ENCODE measurements around the gene LRRFIP1. TPM values are rescaled to one million over a fixed set of nuclear protein-coding genes. Genes with fewer than 3 reads are reported as not detected.

Gene LRRFIP1
- total and polyA plus RNA-seq, 9 of the 15 experiments (the other 6 are each of a cell fraction or from before 2014, with no cell fraction given), result 13.1 to 45.2 (median 31.3) TPM

DNA sequence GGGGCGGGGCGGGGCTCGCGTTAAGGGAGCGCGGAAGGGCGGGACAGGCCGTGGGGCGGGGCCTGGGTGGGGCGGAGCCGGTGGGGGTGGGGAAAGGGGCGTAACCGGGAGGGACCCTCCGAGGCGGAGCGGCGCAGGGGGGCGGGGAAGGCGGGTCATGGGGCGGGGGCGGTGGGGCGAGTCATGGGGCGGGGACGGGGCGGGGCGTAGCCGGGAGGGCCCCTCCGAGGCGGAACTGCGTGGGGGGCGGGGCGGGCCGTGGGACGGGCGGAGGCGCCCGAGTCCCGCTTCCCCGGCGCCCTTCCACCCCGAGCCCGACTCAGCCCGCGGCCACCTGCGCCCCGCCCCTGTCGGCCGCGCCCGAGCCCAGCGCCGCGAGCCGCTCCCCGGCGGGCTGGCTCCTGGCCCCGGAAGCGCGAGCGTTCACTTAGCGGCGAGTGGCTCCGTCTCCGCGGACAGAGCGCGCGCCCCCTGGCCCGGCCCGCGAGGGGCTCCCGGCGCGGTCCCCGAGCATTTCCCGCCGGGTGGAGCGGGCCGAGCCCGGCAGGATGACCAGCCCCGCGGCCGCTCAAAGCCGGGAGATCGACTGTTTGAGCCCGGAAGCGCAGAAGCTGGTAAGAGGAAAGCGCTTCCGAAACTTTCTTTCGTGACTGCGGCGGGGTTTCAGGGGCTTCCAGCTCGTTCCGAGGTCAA, 64.7 kb downstream of the LRRFIP1 start (continued):
- TF ChIP-seq, protein P1, sequence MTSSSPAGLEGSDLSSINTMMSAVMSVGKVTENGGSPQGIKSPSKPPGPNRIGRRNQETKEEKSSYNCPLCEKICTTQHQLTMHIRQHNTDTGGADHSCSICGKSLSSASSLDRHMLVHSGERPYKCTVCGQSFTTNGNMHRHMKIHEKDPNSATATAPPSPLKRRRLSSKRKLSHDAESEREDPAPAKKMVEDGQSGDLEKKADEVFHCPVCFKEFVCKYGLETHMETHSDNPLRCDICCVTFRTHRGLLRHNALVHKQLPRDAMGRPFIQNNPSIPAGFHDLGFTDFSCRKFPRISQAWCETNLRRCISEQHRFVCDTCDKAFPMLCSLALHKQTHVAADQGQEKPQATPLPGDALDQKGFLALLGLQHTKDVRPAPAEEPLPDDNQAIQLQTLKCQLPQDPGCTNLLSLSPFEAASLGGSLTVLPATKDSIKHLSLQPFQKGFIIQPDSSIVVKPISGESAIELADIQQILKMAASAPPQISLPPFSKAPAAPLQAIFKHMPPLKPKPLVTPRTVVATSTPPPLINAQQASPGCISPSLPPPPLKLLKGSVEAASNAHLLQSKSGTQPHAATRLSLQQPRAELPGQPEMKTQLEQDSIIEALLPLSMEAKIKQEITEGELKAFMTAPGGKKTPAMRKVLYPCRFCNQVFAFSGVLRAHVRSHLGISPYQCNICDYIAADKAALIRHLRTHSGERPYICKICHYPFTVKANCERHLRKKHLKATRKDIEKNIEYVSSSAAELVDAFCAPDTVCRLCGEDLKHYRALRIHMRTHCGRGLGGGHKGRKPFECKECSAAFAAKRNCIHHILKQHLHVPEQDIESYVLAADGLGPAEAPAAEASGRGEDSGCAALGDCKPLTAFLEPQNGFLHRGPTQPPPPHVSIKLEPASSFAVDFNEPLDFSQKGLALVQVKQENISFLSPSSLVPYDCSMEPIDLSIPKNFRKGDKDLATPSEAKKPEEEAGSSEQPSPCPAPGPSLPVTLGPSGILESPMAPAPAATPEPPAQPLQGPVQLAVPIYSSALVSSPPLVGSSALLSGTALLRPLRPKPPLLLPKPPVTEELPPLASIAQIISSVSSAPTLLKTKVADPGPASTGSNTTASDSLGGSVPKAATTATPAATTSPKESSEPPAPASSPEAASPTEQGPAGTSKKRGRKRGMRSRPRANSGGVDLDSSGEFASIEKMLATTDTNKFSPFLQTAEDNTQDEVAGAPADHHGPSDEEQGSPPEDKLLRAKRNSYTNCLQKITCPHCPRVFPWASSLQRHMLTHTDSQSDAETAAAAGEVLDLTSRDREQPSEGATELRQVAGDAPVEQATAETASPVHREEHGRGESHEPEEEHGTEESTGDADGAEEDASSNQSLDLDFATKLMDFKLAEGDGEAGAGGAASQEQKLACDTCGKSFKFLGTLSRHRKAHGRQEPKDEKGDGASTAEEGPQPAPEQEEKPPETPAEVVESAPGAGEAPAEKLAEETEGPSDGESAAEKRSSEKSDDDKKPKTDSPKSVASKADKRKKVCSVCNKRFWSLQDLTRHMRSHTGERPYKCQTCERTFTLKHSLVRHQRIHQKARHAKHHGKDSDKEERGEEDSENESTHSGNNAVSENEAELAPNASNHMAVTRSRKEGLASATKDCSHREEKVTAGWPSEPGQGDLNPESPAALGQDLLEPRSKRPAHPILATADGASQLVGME (CRISPR knock-in tag; IDR thresholded peaks at IDR 0.05), result no peak
- TF ChIP-seq YBX1 (IDR thresholded peaks at IDR 0.05) (no peak), STAT5A (IDR thresholded peaks at IDR 0.05; ENCODE audit: borderline replicate concordance, low read length) (no peak), CXXC5 (CRISPR knock-in tag; IDR thresholded peaks at IDR 0.05) (peak; percentile 64), RAD51 (IDR thresholded peaks at IDR 0.05; ENCODE audit: borderline replicate concordance, low read depth) (no peak), HMGN3 (IDR thresholded peaks at IDR 0.05; ENCODE audit: borderline replicate concordance, extremely low read depth, insufficient read length, low read depth, low read length) (peak; percentile 14), MTA2 (IDR thresholded peaks at IDR 0.05; ENCODE audit: low read depth) (no peak), ZNF699 (CRISPR knock-in tag; IDR thresholded peaks at IDR 0.05; ENCODE audit: insufficient replicate concordance) (no peak), ZNF41 (CRISPR knock-in tag; conservative IDR thresholded peaks at IDR 0.05) (no peak), ZFPM2 (CRISPR knock-in tag; IDR thresholded peaks at IDR 0.05) (no peak), ZNF785 (CRISPR knock-in tag; IDR thresholded peaks at IDR 0.05) (no peak), POLR3A (IDR thresholded peaks at IDR 0.05; ENCODE audit: borderline replicate concordance, extremely low read depth, insufficient read depth, insufficient read length) (no peak), STAT5B (CRISPR knock-in tag; IDR thresholded peaks at IDR 0.05) (no peak), ZNF551 (CRISPR knock-in tag; IDR thresholded peaks at IDR 0.05) (no peak), NEUROD1 (IDR thresholded peaks at IDR 0.05; ENCODE audit: borderline replicate concordance, low read depth, low read length, partially characterized antibody) (no peak), RBM14 (IDR thresholded peaks at IDR 0.05; ENCODE audit: borderline replicate concordance, insufficient read depth, low read depth, low read length) (no peak)
- TF ChIP-seq, protein P2, sequence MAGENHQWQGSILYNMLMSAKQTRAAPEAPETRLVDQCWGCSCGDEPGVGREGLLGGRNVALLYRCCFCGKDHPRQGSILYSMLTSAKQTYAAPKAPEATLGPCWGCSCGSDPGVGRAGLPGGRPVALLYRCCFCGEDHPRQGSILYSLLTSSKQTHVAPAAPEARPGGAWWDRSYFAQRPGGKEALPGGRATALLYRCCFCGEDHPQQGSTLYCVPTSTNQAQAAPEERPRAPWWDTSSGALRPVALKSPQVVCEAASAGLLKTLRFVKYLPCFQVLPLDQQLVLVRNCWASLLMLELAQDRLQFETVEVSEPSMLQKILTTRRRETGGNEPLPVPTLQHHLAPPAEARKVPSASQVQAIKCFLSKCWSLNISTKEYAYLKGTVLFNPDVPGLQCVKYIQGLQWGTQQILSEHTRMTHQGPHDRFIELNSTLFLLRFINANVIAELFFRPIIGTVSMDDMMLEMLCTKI (IDR thresholded peaks at IDR 0.05; ENCODE audit: partially characterized antibody), result no peak
- TF ChIP-seq, protein P3, sequence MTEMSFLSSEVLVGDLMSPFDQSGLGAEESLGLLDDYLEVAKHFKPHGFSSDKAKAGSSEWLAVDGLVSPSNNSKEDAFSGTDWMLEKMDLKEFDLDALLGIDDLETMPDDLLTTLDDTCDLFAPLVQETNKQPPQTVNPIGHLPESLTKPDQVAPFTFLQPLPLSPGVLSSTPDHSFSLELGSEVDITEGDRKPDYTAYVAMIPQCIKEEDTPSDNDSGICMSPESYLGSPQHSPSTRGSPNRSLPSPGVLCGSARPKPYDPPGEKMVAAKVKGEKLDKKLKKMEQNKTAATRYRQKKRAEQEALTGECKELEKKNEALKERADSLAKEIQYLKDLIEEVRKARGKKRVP (CRISPR knock-in tag; IDR thresholded peaks at IDR 0.05), result no peak
- TF ChIP-seq, protein P4, sequence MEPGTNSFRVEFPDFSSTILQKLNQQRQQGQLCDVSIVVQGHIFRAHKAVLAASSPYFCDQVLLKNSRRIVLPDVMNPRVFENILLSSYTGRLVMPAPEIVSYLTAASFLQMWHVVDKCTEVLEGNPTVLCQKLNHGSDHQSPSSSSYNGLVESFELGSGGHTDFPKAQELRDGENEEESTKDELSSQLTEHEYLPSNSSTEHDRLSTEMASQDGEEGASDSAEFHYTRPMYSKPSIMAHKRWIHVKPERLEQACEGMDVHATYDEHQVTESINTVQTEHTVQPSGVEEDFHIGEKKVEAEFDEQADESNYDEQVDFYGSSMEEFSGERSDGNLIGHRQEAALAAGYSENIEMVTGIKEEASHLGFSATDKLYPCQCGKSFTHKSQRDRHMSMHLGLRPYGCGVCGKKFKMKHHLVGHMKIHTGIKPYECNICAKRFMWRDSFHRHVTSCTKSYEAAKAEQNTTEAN (CRISPR knock-in tag; IDR thresholded peaks at IDR 0.05), result no peak

Data from K562 (cell line).